BLaER1 (cell line): ENCODE results near the gene SLC2A13.
"Not testable (repeated sequence)": the region's sequence is repeated elsewhere in the genome, so short reads cannot be mapped to it uniquely, and the experiment has no call there.

Experiments
- H3K27ac ChIP-seq: shearing (Covaris generic); formaldehyde crosslinking; 2 replicates; pipeline ENCODE4 v1.8.1; 2022
- H3K27me3 ChIP-seq: shearing (Covaris generic); formaldehyde crosslinking; 2 replicates; pipeline ENCODE4 v1.8.1; 2022
- H3K36me3 ChIP-seq: shearing (Covaris generic); formaldehyde crosslinking; 2 replicates; pipeline ENCODE4 v1.8.1; 2022
- H3K4me1 ChIP-seq: shearing (Covaris generic); formaldehyde crosslinking; 2 replicates; pipeline ENCODE4 v1.8.1; 2022
- H3K4me2 ChIP-seq: shearing (Covaris generic); formaldehyde crosslinking; 2 replicates; pipeline ENCODE4 v1.8.1; 2022
- H3K4me3 ChIP-seq: shearing (Covaris generic); formaldehyde crosslinking; 2 replicates; pipeline ENCODE4 v1.8.1; 2022
- H3K9ac ChIP-seq: shearing (Covaris generic); formaldehyde crosslinking; 2 replicates; pipeline ENCODE4 v1.8.1; 2022
- H3K9me3 ChIP-seq: shearing (Covaris generic); formaldehyde crosslinking; 2 replicates; pipeline ENCODE4 v1.8.1; 2022
- H4K20me1 ChIP-seq: shearing (Covaris generic); formaldehyde crosslinking; 2 replicates; pipeline ENCODE4 v1.8.1; 2022
- Cebpa-rat ChIP-seq: shearing (Covaris generic); IDR thresholded peaks from 2 replicates; pipeline ENCODE4 v1.8.1; 2022

SLC2A13 gene

GRCh38 chr12:39920647-39921046 lies 185.2 kb downstream of the SLC2A13 start:
- Histone ChIP-seq H4K20me1 (no peaks in the 10 kb centered on the region), H3K27ac (no peak overlapping the region), H3K27me3 (no peaks in the 10 kb centered on the region), H3K4me3 (no peak overlapping the region), H3K9ac (no peak overlapping the region), H3K4me2 (no peak overlapping the region), H3K9me3 (no peaks in the 10 kb centered on the region), H3K4me1 (no peaks in the 10 kb centered on the region), H3K36me3 (no peaks in the 10 kb centered on the region)
- TF ChIP-seq Cebpa-rat = no peak

DNA sequence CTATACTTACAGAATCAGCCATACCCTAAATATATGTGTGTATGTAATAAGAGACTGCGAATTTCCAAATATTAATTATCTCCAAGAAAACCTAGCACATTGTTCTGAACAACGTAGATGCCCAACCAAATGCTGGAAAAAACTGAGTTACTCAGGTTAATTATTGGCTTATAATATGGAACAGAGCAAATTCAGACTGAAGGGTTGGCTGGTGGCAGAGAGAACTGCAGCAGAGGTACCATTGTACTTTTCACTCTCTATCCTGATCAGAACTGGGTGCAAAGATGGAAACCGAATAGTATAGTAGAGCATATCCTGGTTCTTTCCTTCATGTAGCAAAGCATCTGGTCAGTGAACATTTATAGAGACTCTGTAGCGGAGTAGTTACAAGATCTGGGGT lies 185.7 kb downstream of the SLC2A13 start:
- Histone ChIP-seq H4K20me1 (no peaks in the 10 kb centered on the region), H3K9me3 (no peaks in the 10 kb centered on the region), H3K36me3 (no peaks in the 10 kb centered on the region), H3K9ac (no peak overlapping the region), H3K4me3 (no peak overlapping the region), H3K4me2 (no peak overlapping the region), H3K27me3 (no peaks in the 10 kb centered on the region), H3K4me1 (no peaks in the 10 kb centered on the region), H3K27ac (no peak overlapping the region)
- no peak for TF ChIP-seq Cebpa-rat

DNA sequence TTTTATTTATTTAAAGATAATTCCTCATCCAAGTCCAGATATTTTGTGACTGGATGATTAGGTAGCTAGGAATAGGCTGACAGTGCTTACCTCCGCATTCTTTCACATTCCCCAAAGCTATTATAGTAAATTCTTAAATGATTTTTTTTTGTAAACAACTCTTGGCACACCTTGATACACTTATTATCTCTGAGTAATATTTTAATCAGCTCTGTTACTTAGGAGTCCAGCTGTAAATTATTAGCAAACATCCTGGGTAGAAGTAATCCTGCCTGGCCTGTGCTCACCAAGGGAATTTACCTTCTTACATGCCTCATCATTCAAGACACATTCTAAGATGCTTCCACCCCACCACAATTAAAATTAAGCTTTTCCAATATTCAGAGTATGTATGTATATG lies 186.1 kb downstream of the SLC2A13 start:
- Histone ChIP-seq H3K4me2 (no peak overlapping the region), H3K27me3 (no peaks in the 10 kb centered on the region), H3K9me3 (no peaks in the 10 kb centered on the region), H3K4me1 (no peaks in the 10 kb centered on the region), H3K27ac (no peak overlapping the region), H3K4me3 (no peak overlapping the region), H4K20me1 (no peaks in the 10 kb centered on the region), H3K36me3 (no peaks in the 10 kb centered on the region), H3K9ac (no peak overlapping the region)
- no peak for TF ChIP-seq Cebpa-rat

- no peak for TF ChIP-seq Cebpa-rat
- H3K27ac ChIP-seq = no peak overlapping the region
- H3K36me3 ChIP-seq = no peaks in the 10 kb centered on the region
- no peak overlapping the region for H3K4me3 ChIP-seq
- no peaks in the 10 kb centered on the region for H3K4me1 ChIP-seq
- H4K20me1 ChIP-seq = no peaks in the 10 kb centered on the region
- H3K9ac ChIP-seq = no peak overlapping the region
- H3K9me3 ChIP-seq = no peaks in the 10 kb centered on the region
- H3K4me2 ChIP-seq = no peak overlapping the region
- H3K27me3 ChIP-seq = no peaks in the 10 kb centered on the region
These were observed 190.6 kb downstream of the SLC2A13 start for GRCh38 chr12:39915249-39915648.

DNA sequence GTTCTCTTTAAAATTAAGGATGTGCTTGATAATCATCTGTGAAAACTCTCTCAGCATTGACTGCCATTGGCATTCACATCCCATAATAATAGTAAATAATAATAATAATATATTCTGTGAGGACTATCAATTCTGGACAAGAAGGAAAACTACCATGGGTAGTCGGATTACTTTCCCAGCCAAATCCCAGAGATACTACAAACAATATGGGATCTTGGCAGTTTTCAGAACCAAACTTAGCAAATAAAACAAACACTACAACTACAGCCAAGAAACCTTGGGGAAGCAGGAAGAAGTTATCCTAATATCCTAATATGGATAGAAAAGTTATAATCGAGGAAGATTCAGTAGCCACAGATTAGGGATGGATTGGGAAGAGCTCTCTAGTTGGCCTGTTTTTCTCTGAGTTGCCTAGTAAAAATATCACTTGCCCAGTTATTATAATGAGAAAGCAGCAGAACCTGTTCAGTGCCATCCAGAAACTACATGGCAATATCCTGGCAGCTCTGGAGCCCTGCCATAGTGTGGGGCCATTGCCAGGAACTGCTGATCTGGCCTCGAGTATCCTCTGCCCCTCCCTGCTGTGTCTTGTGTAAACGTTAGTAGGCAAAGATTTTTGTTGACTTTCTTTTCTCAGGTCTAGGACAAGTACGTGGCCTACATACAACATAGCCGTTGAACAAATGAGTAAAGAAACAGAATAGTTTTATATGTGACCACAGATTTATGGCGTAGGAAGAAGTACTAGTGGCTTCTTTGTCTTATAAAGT lies 193.5 kb downstream of the SLC2A13 start:
- Histone ChIP-seq H3K27me3 (no peaks in the 10 kb centered on the region), H3K4me1 (no peaks in the 10 kb centered on the region), H4K20me1 (no peaks in the 10 kb centered on the region), H3K36me3 (no peaks in the 10 kb centered on the region), H3K4me2 (no peak overlapping the region), H3K27ac (no peak overlapping the region), H3K9ac (no peak overlapping the region), H3K4me3 (no peak overlapping the region), H3K9me3 (no peaks in the 10 kb centered on the region)
- TF ChIP-seq Cebpa-rat = no peak

DNA sequence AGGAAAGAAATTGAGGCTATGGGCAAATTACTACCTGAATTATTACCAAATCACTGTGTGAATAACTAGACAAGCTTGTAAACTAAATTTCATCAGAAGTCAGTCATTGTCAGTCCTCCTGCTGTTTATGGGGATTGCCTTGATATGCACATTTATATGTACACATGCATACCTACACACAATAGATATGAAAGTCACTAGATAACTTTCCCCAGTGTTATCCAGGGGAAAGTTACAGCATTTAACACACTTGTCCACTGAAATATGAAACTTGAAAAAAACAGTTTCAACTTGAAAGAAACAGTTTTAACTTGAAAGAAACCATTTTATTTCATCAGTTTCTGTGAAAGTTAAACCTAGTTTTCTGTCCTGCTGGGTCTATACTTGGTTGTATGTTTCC lies 199.6 kb downstream of the SLC2A13 start:
- H3K4me2 ChIP-seq = no peak overlapping the region
- no peak for TF ChIP-seq Cebpa-rat
- no peak overlapping the region for H3K27ac ChIP-seq

GRCh38 chr12:39905152-39905551 lies 200.7 kb downstream of the SLC2A13 start:
- Histone ChIP-seq H3K9ac (no peak overlapping the region), H3K9me3 (no peaks in the 10 kb centered on the region), H3K36me3 (no peaks in the 10 kb centered on the region), H3K4me3 (no peak overlapping the region), H3K27me3 (no peaks in the 10 kb centered on the region), H3K4me2 (no peak overlapping the region), H3K4me1 (no peaks in the 10 kb centered on the region), H4K20me1 (no peaks in the 10 kb centered on the region), H3K27ac (no peak overlapping the region)
- TF ChIP-seq Cebpa-rat = no peak

More for the DNA sequence above, 199.6 kb downstream of the SLC2A13 start:
- Histone ChIP-seq H3K36me3 (no peaks in the 10 kb centered on the region), H3K9ac (no peak overlapping the region), H3K4me1 (no peaks in the 10 kb centered on the region), H3K27me3 (no peaks in the 10 kb centered on the region), H3K4me3 (no peak overlapping the region), H4K20me1 (no peaks in the 10 kb centered on the region), H3K9me3 (no peaks in the 10 kb centered on the region)

DNA sequence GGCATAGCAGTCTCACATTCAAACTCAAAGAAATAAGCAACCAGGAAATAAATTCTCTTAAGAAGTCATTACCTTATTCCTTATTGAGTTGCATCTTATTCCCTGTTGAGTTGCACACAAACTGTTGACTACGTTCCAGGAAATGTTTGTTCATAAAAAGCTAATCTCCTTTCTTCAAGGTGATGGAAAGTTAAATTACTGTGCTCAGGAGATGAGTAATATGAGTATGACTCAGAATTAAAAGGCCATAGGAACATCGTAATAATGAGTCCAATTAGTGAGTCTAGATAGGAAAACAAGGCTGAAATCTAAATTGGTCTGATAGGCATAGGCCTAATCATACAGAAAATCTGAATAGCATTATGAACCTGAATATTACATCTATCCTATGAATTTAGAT lies 203.1 kb downstream of the SLC2A13 start:
- no peak overlapping the region for H3K4me3 ChIP-seq
- no peaks in the 10 kb centered on the region for H4K20me1 ChIP-seq
- H3K27ac ChIP-seq = no peak overlapping the region
- no peak for TF ChIP-seq Cebpa-rat
- no peak overlapping the region for H3K4me2 ChIP-seq
- no peaks in the 10 kb centered on the region for H3K4me1 ChIP-seq
- no peak overlapping the region for H3K9ac ChIP-seq
- H3K36me3 ChIP-seq = no peaks in the 10 kb centered on the region
- no peaks in the 10 kb centered on the region for H3K27me3 ChIP-seq
- no peaks in the 10 kb centered on the region for H3K9me3 ChIP-seq

DNA sequence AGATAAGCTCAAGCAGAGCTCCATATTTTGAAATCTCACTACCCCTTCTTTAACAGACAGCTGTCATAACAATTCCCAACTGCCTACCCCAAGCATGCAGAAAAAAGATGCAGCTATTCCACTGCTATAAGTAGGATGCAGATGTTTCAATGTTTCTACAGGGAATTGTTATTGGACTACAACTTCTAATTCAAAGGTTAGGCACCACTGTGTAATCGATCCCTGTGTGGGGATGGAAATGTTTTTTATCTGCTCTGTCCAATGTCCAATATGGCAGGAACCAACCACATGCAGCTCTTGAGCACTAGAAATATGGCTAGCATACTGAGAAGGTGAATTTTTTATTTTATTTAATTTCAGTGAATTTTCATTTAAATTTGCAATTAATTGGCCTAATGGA lies 208.6 kb downstream of the SLC2A13 start:
- Histone ChIP-seq H3K9ac (no peak overlapping the region), H3K4me3 (no peak overlapping the region), H3K9me3 (no peaks in the 10 kb centered on the region), H3K27ac (no peak overlapping the region), H3K36me3 (no peaks in the 10 kb centered on the region), H4K20me1 (no peaks in the 10 kb centered on the region), H3K4me1 (peaks cover 2% of the 10 kb centered on the region; the same call in 1 of the 2 replicates), H3K4me2 (no peak overlapping the region), H3K27me3 (no peaks in the 10 kb centered on the region)
- TF ChIP-seq Cebpa-rat = no peak

- not testable (repeated sequence) for H3K4me2 ChIP-seq, H3K4me1 ChIP-seq, H3K9me3 ChIP-seq, H3K36me3 ChIP-seq, H3K9ac ChIP-seq, H3K27me3 ChIP-seq, H4K20me1 ChIP-seq, H3K27ac ChIP-seq, H3K4me3 ChIP-seq
These were observed 212.5 kb downstream of the SLC2A13 start for GRCh38 chr12:39893388-39893787.

GRCh38 chr12:39892146-39892545 lies 213.7 kb downstream of the SLC2A13 start:
- Histone ChIP-seq H4K20me1 (no peaks in the 10 kb centered on the region), H3K27ac (no peak overlapping the region), H3K9me3 (no peaks in the 10 kb centered on the region), H3K4me1 (peaks cover 5% of the 10 kb centered on the region; the same call in 1 of the 2 replicates), H3K36me3 (no peaks in the 10 kb centered on the region), H3K27me3 (no peaks in the 10 kb centered on the region), H3K9ac (no peak overlapping the region), H3K4me2 (no peak overlapping the region), H3K4me3 (no peak overlapping the region)
- TF ChIP-seq Cebpa-rat = no peak
